GM21381 (cell line): ENCODE data around the gene C11orf91.
"Not testable (repeated sequence)": the region's sequence is repeated elsewhere in the genome, so short reads cannot be mapped to it uniquely, and the experiment has no call there.

ENCODE experiments used
- ATAC-seq: cut with Tn5 transposase; IDR thresholded peaks from one replicate; pipeline ENCODE4 v1.9.1; 2021; ENCODE audit warnings: mild to moderate bottlenecking, moderate library complexity; ENCODE audit not compliant: unreplicated experiment

Gene C11orf91

DNA sequence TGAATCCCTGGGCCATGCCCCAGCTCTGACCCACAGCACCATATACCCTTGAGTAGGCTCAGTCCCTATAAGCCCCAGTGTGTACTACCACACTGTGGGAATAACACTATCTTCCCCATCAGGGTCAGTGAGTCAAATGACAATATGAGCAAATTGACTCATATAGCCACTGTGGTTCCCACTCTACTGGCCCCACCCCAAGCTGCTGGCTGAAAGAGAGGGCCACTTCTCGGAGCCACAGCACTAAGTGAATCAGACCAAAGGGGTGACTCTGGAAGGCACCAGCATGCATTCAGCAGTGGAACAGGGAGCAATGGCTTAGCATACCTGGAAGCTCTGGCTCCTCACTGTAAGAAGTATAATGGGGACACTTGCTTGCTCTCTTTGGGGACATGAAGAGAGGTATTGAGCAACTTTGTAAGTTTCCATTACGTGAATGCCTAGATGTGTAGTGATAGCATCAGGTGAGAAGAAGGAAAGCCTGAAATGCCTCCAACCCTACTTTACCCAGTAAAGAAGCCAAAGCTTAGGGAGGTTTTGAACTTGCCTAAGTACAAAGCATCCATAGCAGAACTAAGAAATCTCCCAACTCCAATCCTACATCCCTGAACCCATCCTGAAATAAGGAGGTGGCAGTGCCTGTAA is 22.1 kb upstream of the C11orf91 start:
- peak; percentile 71 for ATAC-seq

DNA sequence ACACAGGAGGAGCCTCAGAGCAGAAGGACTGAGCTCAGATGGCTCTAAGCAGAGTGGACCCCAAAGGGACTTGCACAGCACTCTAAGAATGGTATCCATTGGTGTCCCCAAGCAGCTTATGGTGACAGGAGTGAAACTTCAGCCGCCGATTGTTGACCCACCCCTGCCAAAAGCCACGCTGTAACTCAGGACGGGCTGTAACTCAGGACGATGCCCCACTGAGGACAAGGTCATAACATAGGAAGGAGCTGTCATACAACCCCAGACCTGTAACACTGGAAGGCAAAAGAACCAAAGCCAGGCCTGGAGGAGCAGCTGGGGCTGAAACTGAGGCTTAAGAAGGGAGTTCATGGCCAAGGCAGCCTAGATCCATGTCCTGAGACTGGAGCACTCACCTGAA is 21.4 kb upstream of the C11orf91 start:
- ATAC-seq: no peak

DNA sequence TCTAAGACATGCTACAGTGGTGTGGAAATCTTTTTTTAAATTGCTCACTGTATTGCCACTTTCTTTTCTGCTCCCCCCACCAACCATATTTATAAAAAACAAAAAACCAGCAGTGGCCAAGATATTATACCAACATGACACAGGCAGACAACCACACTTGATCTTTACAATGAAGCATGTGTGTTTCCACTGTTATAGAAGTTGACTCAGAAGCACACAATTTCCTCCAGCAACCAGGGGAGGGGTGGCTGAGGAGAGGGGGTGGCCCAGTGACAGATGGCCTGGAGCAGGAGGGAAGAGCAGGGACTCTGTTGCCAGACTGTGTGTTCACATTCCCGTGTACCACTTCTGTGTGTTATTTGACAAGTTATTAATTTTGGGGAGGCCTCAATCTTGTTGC is 20.8 kb upstream of the C11orf91 start:
- ATAC-seq: no peak

DNA sequence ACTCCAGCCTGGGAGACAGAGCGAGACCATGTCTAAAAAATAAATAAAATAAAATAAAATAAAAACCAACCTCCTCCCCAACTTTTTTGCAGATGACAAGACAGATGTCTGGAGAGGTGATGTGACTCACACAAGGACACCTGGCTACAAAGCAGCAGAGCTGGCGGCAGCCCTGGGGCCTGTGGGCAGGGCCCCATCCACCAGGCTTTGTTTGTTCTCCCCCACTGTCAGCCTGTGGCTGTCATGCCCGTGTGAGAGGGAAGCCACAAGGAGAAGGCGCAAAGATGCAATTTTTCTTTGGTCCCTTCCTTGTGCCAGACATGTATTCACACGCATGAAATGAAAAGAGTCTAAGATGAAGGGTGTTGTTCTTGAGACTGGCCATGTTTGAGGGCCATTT is 19.0 kb upstream of the C11orf91 start:
- no peak for ATAC-seq

DNA sequence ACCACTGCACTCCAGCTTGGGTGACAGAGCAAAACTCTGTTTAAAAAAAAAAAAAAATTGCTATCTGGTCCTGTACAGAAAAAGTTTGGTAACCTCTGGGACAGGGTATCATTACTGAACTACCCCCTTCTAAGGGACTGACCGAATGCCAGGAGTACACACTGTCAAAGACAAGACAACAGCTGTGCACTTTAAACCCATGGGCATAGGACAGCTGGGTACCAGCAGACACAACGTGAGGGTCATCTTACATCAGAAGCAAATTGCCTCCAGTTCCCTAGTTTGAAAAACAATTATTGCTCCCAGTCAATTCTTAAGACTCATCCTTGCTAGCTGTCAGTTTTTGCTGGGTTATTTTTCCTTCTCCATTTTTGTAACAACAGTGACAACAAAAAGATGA is 17.8 kb upstream of the C11orf91 start:
- ATAC-seq: no peak

DNA sequence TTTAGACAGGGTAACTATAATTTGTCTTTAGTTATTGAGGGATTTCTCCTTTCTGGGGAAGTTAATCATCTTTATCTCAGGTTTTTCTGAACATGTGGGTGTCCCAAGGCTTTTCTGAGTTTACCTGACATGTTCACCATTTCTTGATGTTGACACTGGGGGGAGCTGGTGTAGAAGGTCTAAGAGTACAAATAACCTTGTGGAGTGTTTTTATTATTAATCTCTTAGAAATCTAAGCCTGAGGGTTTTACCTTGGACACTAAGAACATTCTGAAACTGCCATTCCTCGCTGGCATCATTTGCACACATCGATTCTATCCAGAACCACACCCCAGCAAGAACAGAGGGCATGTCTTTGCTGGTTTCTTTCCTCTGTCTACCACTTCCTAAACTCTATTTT is 15.6 kb upstream of the C11orf91 start:
- no peak for ATAC-seq

DNA sequence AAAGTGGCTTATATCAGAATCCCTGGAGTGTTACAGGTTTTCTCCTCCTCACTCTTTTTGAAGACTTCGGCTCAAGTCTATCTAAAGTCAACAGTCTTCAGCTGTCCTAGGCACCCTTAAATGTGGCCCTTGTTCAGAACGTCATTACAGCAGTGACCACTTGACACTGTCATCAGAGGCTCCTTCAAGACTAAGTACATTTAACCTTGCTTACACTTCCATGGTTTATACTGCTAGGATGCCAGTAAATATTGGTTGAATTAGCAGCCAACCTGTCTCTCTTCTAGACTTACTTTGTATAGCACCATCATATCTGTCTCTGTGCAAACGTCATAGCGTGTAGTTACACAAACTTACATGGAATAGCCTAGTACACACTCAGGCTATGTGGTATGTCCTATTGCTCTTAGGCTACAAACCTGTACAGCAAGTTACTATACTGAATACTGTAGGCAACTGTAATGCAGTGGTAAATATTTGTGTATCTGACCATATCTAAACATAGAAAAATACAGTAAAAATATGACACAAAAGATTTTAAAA is 13.3 kb upstream of the C11orf91 start:
- ATAC-seq: no peak

DNA sequence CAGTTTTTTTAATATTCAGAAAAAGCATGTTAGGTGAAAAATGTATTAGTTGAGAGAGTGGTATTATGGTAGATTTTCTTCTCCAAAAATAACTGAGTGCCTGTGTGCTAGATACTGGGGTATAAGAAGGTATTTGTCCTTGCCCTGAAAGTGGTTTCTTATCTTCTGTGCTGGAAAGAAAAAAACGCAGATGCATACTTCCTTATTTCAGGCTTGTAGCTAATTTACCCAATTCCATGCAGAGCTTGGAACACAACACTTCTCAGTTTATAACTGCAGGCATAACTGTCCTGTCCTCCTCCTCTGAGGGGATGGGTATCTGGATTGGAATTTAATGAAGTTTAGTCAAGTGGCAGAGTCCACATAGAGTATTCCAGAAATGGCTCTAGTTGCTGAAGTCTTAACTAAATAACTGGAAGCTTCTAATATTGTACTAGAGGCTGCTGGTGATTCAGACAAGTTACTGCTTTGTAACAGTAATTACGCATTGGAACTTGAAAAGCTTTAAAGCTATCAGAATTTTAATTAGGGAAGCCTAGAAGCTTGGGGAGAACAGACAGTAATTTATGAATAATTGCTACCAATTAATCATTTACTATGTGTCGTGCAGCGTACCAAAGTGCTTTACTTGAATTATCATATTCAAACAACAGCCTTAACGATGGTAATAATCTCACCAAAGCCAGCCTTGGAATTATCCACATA is 12.7 kb upstream of the C11orf91 start:
- ATAC-seq: no peak

DNA sequence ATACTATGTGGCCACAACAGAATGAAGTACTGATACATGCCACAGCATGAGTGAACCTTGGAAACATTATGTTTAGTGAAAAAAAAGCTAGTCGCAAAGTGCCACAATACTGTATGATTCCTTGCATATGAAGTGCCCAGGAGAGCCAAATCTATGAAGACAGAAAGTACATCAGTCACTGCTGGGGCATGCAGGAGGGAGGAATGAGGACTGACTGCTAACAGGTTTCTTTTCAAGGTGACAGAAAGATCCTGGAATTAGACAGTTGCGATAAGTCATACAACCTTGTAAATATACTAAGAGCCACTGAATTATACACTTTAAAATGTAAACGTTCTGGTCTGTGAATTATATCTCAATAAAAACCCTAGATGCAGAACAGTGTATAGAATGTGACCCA is 11.8 kb upstream of the C11orf91 start:
- no peak for ATAC-seq

DNA sequence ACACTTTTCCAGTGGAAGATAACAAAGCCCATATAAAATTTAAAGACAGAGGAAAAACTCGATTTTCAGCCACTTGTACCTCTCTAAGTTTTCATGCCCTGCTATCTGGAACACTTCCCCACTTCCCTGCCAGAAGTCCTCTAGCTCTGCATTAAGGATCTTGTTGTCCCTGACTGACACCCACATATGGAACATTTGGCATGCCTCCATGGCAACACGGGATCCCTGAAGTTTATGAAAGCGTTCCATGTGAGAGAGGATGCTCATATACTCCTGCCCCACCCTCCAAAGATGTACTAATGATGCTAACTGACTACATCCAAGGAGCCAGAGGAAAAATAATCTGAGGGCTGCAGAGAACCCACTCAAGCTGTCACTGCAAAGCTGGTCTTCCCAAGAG is 8.8 kb upstream of the C11orf91 start:
- no peak for ATAC-seq

DNA sequence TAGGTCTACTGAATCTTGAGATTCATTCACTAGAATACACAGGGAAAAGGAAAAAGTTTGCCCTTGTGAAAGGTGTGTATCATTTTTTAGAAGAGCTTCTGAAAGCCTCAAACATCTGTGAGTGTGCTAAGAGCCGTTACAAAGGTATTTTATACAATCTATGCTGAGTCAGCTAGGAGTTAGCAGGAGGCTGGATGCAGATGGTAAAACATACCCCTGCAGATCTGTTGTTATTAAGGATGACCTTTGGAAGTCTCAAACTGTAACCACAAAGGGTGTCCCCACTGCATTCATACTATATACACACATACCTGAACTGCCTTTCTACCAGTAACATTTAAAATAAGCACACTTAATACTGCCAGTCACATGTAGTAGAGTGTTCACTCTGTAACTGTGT is 8.4 kb upstream of the C11orf91 start:
- no peak for ATAC-seq

DNA sequence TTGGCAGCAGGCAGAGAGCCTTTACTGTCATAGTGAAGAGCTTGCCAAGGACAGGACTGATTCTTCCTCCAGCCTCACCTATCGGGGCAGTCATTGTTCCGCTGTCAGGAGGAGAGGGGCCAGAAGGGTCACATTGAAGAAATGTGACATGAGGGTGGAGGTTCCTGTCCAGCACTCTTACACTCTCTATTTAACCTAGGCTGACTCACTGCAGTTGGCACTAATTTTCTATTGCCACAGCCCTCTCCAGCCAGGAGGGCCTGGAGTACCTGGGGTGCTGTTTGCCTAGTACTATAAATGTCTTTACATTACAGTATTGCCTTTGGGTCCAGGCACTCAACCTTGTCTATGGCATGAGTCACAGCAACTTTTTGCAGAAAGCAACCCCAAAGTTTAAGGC is 7.2 kb upstream of the C11orf91 start:
- not testable (repeated sequence) for ATAC-seq

DNA sequence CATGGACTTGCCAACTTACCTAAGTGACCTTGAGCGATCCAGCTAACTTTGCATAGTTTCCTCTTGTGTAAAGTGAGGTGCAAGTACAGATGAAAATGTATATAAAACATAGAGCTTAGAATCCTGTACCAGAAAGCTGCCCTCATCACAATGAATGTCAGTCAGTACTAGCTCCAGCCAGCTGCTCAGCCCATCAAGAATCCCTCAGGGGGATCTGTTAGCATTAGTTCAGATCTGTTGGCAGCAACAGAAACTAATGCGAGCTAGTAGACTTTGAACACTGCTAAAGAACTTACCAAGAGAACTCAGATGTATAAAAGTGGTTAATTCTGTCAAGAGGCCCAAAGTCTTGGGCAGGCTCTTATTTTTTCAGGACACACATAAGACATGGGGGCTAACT is 6.3 kb upstream of the C11orf91 start:
- ATAC-seq: no peak

DNA sequence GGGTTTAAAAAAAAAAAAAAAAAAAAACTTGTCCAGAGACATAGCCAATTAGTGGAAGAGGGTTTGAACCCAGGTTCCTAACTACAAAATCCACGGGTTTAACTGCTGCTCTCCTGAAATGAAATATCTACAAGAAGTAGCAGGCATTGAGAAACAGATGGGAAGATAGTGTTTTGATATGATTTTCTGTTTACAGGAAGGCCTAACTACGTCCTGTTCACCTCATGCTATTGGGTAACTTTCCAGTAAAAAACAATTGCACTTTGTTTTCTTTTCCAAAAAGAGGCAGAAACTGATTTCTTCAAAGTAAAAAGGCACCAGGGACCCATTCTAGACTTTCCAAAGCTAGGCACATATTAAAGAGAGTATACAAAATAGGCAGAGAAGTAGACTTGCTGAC is 5.9 kb upstream of the C11orf91 start:
- ATAC-seq: no peak

DNA sequence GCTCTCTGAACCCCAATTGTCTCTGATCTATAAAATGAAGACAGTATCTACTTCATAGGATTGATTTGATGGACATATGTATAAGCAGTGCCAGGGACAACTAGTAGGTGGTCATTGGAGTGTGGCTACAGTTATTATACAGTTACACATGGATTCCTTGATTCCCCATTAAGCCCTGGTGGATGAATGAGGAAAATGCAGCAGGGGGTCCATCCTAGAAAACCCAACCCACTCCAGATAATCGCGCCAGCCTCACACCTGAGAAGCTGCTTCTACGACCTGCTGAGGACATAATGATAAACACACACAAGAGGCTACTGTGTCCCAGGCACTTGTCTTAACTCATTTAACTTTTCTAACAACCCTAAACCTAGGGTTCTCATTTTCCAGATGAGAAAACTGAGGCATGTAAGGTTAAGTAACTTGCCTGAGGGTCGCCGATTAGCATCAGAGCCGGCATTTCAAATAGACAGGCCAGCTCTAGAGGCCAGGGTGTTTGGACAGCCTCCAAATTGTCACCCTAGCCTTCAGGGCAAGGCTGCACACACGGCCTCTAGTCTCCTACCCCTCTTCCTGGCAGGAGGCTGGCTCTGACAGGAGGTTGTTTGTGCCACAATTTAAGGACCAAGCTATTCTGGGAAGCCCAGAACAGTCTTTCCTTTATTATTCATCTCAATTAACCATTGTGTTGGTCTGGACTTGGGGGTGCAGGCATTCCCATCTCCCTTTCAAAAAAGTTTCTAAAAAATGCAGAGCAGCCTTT is 3.8 kb upstream of the C11orf91 start:
- no peak for ATAC-seq

DNA sequence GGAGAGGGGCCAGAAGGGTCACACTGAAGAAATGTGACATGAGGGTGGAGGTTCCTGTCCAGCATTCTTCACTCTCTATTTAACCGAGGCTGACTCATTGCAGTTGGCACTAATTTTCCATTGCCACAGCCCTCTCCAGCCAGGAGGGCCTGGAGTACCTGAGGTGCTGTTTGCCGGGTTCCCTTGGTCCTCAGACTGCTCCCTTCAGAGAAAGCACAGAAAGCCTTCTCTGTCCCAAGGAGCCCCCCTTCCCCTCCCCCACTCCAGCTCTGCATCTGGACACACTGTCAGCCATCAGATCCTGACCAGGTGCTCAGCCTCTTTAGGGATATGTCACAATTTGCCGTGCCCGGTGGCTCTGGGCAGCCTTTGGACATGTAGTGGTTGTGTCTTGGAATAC is 3.2 kb upstream of the C11orf91 start:
- no peak for ATAC-seq

DNA sequence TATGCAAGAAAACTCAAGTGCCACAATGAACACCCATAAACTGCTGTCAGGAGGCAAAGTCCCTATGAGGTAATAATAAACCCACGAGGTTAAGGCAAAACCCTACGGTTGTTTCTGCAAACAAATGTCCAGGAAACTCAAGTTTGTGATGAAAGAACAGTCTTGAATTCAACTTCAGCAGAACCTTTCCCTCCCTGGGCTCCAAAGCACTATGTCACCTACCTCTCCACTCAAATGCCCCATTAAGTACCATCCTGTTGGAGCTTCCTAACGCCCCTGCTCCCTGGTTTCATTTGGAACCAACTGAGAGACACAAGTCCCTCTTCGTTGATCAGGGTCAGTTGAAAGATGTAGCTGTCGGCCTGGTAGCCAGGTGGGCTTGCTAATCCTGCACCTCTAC is 2.6 kb upstream of the C11orf91 start:
- ATAC-seq: no peak

DNA sequence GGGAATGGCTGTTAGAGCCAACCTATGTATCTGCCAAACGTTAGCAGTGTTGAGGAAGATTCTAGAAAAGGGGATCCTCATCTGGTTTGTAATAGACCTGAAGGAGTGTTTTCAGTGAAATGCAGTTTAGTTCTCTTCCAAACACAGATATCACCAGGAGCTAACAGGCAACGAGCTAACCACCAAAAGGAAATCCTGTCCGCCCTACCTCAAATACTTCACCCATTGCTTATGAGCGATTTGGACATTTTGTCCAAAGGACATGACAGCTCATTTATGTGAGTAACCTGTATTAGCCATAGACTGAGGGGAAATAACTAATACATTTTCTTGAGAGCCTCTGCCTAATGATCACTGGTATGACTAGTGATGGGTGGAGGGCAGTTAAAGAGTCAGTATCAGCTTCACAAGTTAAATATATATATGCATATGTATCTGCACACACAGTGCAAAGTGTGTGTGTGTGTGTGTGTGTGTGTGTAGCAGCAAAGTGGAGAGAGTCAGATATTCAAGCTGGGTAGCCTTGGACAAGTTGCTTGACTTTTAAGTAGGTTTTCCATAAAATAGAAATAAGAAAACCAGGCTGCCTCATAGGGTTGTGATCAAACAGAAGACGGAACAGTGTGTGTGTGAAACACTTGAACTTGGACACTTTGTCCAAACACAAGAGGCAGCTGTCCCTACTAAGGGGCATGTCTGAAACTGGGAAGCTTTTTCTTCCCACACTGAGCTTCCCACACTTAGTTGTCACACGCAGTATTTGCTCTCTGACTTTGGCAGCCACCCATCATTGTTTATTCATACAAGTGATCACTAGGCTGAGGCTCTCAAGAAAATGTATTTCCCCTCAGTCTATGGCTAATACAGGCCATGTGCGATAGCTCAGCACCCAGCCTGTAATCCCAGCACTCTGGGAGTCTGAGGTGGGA is 940 bp upstream of the C11orf91 start:
- ATAC-seq: no peak

DNA sequence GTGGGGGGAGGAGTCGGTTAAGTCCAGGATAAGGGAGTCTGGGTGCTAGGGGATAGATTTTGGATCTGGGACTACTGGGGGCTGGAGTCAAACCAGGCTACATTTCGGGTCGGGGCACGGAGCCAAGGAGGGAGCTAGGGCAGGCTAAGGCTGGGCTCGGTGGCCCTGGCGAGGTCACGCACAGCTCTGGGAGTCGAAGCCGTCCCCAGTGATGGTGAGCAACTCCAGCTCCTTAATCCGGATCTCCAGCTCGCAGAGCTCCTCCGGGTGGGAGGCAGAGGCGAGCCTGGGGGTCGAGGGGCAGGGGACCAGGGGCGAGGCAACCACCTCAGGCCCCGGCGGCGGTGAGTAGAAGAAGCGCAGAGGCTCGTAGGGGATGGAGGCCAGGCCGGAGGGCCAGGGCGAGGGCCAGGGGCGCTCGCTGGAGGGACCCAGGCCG is 544 bp downstream of the C11orf91 start:
- ATAC-seq: no peak

DNA sequence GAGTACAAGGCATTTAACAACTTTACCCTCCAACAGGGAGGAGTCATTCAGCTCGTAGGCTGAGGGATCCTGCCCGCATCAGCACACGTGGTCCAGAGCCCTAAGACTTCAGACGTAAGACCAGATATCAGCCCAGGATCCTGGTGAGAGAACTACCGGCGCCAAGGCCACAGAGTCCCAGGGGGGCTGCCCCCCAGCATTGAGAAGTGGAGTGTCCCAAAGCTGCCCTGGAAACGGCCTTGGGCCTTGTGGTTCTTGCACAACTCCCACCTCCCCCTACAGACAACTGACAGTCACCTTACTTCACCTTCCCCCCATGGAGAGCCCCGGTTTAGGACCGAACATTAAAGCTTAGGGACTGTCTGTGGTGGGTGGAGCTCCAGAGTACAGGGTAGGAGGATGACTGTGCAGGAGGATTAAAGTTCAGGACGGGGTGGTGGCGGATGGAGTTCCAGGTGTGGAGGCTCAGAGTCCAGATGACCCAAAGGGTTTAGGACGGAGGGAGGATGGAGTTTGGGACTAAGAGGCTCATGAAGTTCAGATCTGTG is 1.0 kb downstream of the C11orf91 start:
- ATAC-seq: no peak
